GM12878 (cell line): Measurements from ENCODE around the gene CCL20. TPM values are rescaled to one million over a fixed set of nuclear protein-coding genes. Genes with fewer than 3 reads are reported as not detected.

ENCODE experiments used
- ATAC-seq: fragments of 200-7000 bp; cut with Tn5 transposase; 3 replicates; pipeline ENCODE4 v1.9.1; 2020; ENCODE audit warnings: mild to moderate bottlenecking, moderate library complexity
- BruUV-seq: library from RNA; stranded (reverse); fragments of 400-500 nt; replicated peaks from 2 replicates; lab custom pipeline; 2021; lab: Mats Ljungman, UMichigan
- CTCF ChIA-PET: fragments of 300-600 bp; sonication (Branson Sonifier 250); formaldehyde crosslinking; extraction: SDS; loops from one replicate; lab custom pipeline; 2021; ENCODE audit warnings: inconsistent platforms; lab: Yijun Ruan, JAX
- POLR2A ChIA-PET: fragments of 350-600 bp; formaldehyde crosslinking; extraction: SDS; loops from one replicate; lab custom pipeline; 2021; ENCODE audit warnings: inconsistent platforms; lab: Charles Lee
- RAD21 ChIA-PET: fragments of 300-600 bp; sonication (Branson Sonifier 250); formaldehyde crosslinking; loops from one replicate; lab custom pipeline; 2023; ENCODE audit warnings: antibody characterized with exemption; ENCODE audit not compliant: unreplicated experiment; lab: Charles Lee
- SMC1A ChIA-PET: fragments of 300-600 bp; sonication (Branson Sonifier 250); formaldehyde crosslinking; loops from one replicate; lab custom pipeline; 2023; ENCODE audit not compliant: unreplicated experiment, uncharacterized antibody; lab: Charles Lee
- DNase-seq: peaks from one replicate; pipeline ENCODE4 v3.0.0-alpha.2; 2011; ENCODE audit warnings: low read depth, low spot score
- FAIRE-seq: peaks from 3 replicates; lab custom pipeline; 2011; peaks lifted over from hg19 to GRCh38; lab: Jason Lieb, UNC
- H2AFZ ChIP-seq: 2 replicates; pipeline ENCODE4 v1.6.0; 2011; ENCODE audit warnings: low read depth, low read length, control low read depth; ENCODE audit not compliant: control insufficient read depth
- H3K27ac ChIP-seq: 2 replicates; pipeline ENCODE4 v1.5.1; 2011; ENCODE audit warnings: control low read depth; ENCODE audit not compliant: control insufficient read depth, insufficient read depth
- H3K27me3 ChIP-seq, 2 experiments: replicated peaks in 1 of 2; 2 replicates each; pipeline versions ENCODE4 v1.6.0 to v1.6.1; 2011; ENCODE audit warnings: low read length in 1 of 2; ENCODE audit not compliant: control insufficient read depth in 2 of 2, insufficient read depth in 2 of 2
- H3K36me3 ChIP-seq, 2 experiments: 2 replicates each; pipeline ENCODE4 v1.5.1; 2011; ENCODE audit warnings: low read length in 1 of 2; ENCODE audit not compliant: control insufficient read depth in 2 of 2, insufficient read depth in 2 of 2
- H3K4me1 ChIP-seq: 2 replicates; pipeline ENCODE4 v1.6.1; 2011; ENCODE audit warnings: mild to moderate bottlenecking, low read length, moderate library complexity, mixed read lengths; ENCODE audit not compliant: control insufficient read depth, insufficient read depth
- H3K4me2 ChIP-seq: 2 replicates; pipeline ENCODE4 v1.6.0; 2011; ENCODE audit warnings: control low read depth; ENCODE audit not compliant: control insufficient read depth, insufficient read depth
- H3K4me3 ChIP-seq: fragments of 200-600 bp; sonication (generic); 2 replicates; pipeline ENCODE4 v1.5.1; 2016
- H3K79me2 ChIP-seq: 2 replicates; pipeline ENCODE4 v1.6.0; 2011; ENCODE audit warnings: low read length; ENCODE audit not compliant: control insufficient read depth, insufficient read depth
- H3K9ac ChIP-seq: 2 replicates; pipeline ENCODE4 v1.8.0; 2011; ENCODE audit warnings: low read length, control low read depth, mixed read lengths; ENCODE audit not compliant: control insufficient read depth, insufficient read depth
- H3K9me3 ChIP-seq: replicated peaks from 3 replicates; pipeline ENCODE4 v1.5.1; 2011; ENCODE audit warnings: mild to moderate bottlenecking, low read length; ENCODE audit not compliant: control insufficient read depth, insufficient read depth
- H4K20me1 ChIP-seq: 2 replicates; pipeline ENCODE4 v1.6.0; 2011; ENCODE audit not compliant: control insufficient read depth, insufficient read depth
- CHD1 ChIP-seq: IDR thresholded peaks from 2 replicates; pipeline ENCODE4 v1.6.1; 2012; ENCODE audit warnings: low read depth, low read length, improper control_type of control experiment
- CREM ChIP-seq: IDR thresholded peaks from 2 replicates; pipeline ENCODE4 v1.6.1; 2014; ENCODE audit warnings: antibody characterized with exemption, low read depth
- FOXK2 ChIP-seq: fragments of 450-650 bp; IDR thresholded peaks from 2 replicates; pipeline ENCODE4 v1.6.1; 2017; ENCODE audit warnings: mild to moderate bottlenecking, moderate library complexity
- JUND ChIP-seq: IDR thresholded peaks from 2 replicates; pipeline ENCODE4 v1.6.1; 2012; ENCODE audit warnings: low read depth, mild to moderate bottlenecking, low read length, improper control_type of control experiment, moderate library complexity
- MEF2A ChIP-seq: IDR thresholded peaks from 2 replicates; pipeline ENCODE4 v1.6.1; 2011; ENCODE audit warnings: low read depth, mild to moderate bottlenecking, low read length, moderate library complexity; ENCODE audit not compliant: insufficient read depth
- MEF2B ChIP-seq: fragments of 450-650 bp; IDR thresholded peaks from 2 replicates; pipeline ENCODE4 v1.6.1; 2018; ENCODE audit warnings: mild to moderate bottlenecking, moderate library complexity; ENCODE audit not compliant: partially characterized antibody, poor library complexity, severe bottlenecking
- SMAD5 ChIP-seq: IDR thresholded peaks from 2 replicates; pipeline ENCODE4 v1.6.1; 2016; ENCODE audit warnings: antibody characterized with exemption, low read depth
- TAF1 ChIP-seq: IDR thresholded peaks from 2 replicates; pipeline ENCODE4 v1.6.1; 2011; ENCODE audit warnings: mild to moderate bottlenecking, low read depth, low read length, borderline replicate concordance
- WGBS: methylation state at CpG from one replicate; pipeline ENCODE4 v1.1.6; 2016; ENCODE audit warnings: low lambda C conversion rate; ENCODE audit not compliant: insufficient replicate concordance, insufficient coverage; ENCODE audit errors: missing lambda C conversion rate; 5-methylcytosine and 5-hydroxymethylcytosine counted together
- in situ Hi-C: fragments of 300-500 bp; cut with MboI; formaldehyde crosslinking; loops from 9 replicates; pipeline ENCODE4 v1.14.3; 2018; ENCODE audit warnings: mixed read lengths
- intact Hi-C: fragments of 100-400 bp; cut with micrococcal nuclease; formaldehyde crosslinking; loops from one replicate; pipeline ENCODE4 v1.14.2; 2022; ENCODE audit not compliant: unreplicated experiment
- polyA plus RNA-seq, 11 experiments: library from polyadenylated mRNA; depleted of rRNA in 4 of 11; unstranded in 6 of 11; stranded (reverse) in 5 of 11; fragments of >200 nt; fragmentation: Nextera tagmentation in 4 of 11; fragmentation: Illumina TruSeq in 1 of 11; extraction: Ambion mirVana in 4 of 11; extraction: Trizol in 1 of 11; gene quantifications; 1 replicate in 1 of 11; 2 replicates in 10 of 11; pipeline versions ENCODE4 v1.2.1 to v1.2.3, GENCODE V29; 2011 to 2016; ENCODE audit warnings: inconsistent platforms in 2 of 11, missing spikeins in 2 of 11, low read depth in 1 of 11
- total RNA-seq, 4 experiments: library from RNA; depleted of rRNA in 3 of 4; stranded (reverse); fragments of >200 nt in 3 of 4; fragmentation: Illumina TruSeq in 1 of 4; extraction: Trizol in 1 of 4; gene quantifications; 2 replicates each; pipeline versions ENCODE4 v1.2.1 to v1.2.3, GENCODE V29; 2013 to 2021
- TF ChIP-seq, protein P1 (sequence below): fragments of 450-650 bp; IDR thresholded peaks from 2 replicates; pipeline ENCODE4 v1.6.1; 2017; ENCODE audit warnings: borderline replicate concordance
- TF ChIP-seq, protein P2 (sequence below): fragments of 450-650 bp; IDR thresholded peaks from 2 replicates; pipeline ENCODE4 v1.6.1; 2016; ENCODE audit warnings: mild to moderate bottlenecking
- TF ChIP-seq, protein P3 (sequence below): IDR thresholded peaks from 2 replicates; pipeline ENCODE4 v1.6.1; 2011; ENCODE audit warnings: mild to moderate bottlenecking, low read depth, low read length, moderate library complexity; ENCODE audit not compliant: insufficient replicate concordance

CCL20 gene
- total and polyA plus RNA-seq, 10 of the 15 experiments (the other 5 are each of a cell fraction or from before 2014, with no cell fraction given): 5.5 to 35.7 (median 15.6) TPM

DNA sequence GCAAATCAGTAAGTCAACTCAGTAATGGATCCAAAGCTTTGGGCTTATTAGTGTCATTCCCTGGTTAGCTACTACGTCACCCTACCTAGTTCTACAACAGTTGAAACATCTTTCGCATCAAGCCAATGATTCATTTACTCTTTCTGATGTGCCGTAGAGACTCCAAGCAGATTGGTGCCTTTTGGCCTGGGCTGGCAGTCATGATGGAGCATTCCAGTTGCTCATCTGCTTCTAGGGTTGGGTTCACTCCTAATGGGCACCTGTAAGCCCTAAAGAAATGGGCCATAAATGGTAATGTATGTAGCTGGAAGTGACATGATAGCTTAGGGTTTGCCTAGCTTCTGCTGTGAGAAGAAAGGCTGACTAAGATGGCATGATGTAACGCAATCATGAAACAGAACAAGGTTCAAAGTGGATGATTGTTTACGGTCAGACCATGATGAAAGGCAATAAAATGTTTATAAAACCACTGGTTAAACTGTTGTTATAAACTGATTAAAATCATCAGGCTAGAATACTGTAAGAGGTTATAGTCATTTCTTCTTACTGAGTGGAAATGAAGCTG, 20.4 kb upstream of the CCL20 start:
- Histone ChIP-seq H3K9me3 (no peaks in the 10 kb centered on the region; the same call in 2 of the 3 replicates), H3K27me3 (no peaks in the 10 kb centered on the region), H3K9ac (no peak overlapping the region), H3K4me2 (no peak overlapping the region), H3K27ac (no peak overlapping the region), H2AFZ (no peak overlapping the region), H4K20me1 (no peaks in the 10 kb centered on the region), H3K4me1 (no peaks in the 10 kb centered on the region), H3K36me3 (no peaks in the 10 kb centered on the region), H3K79me2 (no peaks in the 10 kb centered on the region), H3K4me3 (no peak overlapping the region)
- intact Hi-C loops (no loop called here), in situ Hi-C loops (loop anchor here (25.0 kb wide), 1 partner anchor 956 kb away; the partner anchor contains the start of gene RHBDD1)
- ChIA-PET SMC1A (interaction anchor here (1.0 to 6.7 kb wide), 8 partner anchors 10 to 318 kb away, joined by 3 to 63 read pairs (median 4); no protein-coding TSS in a partner anchor), POLR2A (interaction anchor here (0.5 to 0.7 kb wide), 2 partner anchors 31 to 762 kb away, joined by 3 to 8 read pairs; no protein-coding TSS in a partner anchor), CTCF (interaction anchor here (0.6 to 4.3 kb wide), 6 partner anchors 10 to 97 kb away, joined by 3 to 24 read pairs (median 6); no protein-coding TSS in a partner anchor), RAD21 (interaction anchor here (0.8 to 3.7 kb wide), 4 partner anchors 9 to 68 kb away, joined by 3 to 13 read pairs (median 5); no protein-coding TSS in a partner anchor)
- DNase-seq (no peak), ATAC-seq (no peak), FAIRE-seq (no peak)
- 78% methylated on average over 5 of the region's 5 CpGs for WGBS
- no TSS peak for BruUV-seq
- TF ChIP-seq, protein P1, sequence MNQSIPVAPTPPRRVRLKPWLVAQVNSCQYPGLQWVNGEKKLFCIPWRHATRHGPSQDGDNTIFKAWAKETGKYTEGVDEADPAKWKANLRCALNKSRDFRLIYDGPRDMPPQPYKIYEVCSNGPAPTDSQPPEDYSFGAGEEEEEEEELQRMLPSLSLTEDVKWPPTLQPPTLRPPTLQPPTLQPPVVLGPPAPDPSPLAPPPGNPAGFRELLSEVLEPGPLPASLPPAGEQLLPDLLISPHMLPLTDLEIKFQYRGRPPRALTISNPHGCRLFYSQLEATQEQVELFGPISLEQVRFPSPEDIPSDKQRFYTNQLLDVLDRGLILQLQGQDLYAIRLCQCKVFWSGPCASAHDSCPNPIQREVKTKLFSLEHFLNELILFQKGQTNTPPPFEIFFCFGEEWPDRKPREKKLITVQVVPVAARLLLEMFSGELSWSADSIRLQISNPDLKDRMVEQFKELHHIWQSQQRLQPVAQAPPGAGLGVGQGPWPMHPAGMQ: no peak
- TF ChIP-seq MEF2B (no peak), CHD1 (no peak), FOXK2 (no peak), CREM (no peak), TAF1 (no peak), SMAD5 (no peak), JUND (no peak), MEF2A (no peak)
- TF ChIP-seq, protein P2, sequence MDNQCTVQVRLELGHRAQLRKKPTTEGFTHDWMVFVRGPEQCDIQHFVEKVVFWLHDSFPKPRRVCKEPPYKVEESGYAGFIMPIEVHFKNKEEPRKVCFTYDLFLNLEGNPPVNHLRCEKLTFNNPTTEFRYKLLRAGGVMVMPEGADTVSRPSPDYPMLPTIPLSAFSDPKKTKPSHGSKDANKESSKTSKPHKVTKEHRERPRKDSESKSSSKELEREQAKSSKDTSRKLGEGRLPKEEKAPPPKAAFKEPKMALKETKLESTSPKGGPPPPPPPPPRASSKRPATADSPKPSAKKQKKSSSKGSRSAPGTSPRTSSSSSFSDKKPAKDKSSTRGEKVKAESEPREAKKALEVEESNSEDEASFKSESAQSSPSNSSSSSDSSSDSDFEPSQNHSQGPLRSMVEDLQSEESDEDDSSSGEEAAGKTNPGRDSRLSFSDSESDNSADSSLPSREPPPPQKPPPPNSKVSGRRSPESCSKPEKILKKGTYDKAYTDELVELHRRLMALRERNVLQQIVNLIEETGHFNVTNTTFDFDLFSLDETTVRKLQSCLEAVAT: no peak
- TF ChIP-seq, protein P3, sequence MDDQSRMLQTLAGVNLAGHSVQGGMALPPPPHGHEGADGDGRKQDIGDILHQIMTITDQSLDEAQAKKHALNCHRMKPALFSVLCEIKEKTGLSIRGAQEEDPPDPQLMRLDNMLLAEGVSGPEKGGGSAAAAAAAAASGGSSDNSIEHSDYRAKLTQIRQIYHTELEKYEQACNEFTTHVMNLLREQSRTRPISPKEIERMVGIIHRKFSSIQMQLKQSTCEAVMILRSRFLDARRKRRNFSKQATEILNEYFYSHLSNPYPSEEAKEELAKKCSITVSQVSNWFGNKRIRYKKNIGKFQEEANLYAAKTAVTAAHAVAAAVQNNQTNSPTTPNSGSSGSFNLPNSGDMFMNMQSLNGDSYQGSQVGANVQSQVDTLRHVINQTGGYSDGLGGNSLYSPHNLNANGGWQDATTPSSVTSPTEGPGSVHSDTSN: no peak
